IPS-NIHi7 (cell line): ENCODE results near the gene AOPEP.

ENCODE experiments used
- DNase-seq: peaks from one replicate; pipeline ENCODE4 v3.0.0; 2012; ENCODE audit warnings: mixed read lengths; ENCODE audit errors: extremely low spot score

AOPEP gene

GRCh38 chr9:94991961-94992907 is 265.7 kb downstream of the AOPEP start:
- no peak for DNase-seq

- DNase-seq, result no peak
Observed at GRCh38 chr9:94993160-94993820, 266.8 kb downstream of the AOPEP start.

DNA sequence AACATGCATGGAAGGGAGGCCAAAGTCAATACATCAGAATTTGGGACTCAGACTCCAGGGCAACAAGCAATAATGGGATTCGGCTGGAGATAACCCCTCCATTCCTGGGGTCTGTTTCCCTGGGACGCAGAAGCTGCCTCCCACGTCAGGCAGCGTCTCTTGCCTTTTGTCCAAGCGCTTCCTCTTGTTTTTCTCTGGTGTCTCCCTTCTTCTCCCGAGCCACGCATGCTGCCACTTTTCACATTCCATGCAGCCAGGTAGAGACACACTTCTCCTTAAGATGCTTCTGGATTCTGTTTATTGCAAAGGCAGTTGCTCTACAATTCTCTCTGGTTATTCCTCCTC is 267.3 kb downstream of the AOPEP start:
- DNase-seq, result no peak

GRCh38 chr9:94995048-94995693 is 268.7 kb downstream of the AOPEP start:
- DNase-seq, result no peak

DNA sequence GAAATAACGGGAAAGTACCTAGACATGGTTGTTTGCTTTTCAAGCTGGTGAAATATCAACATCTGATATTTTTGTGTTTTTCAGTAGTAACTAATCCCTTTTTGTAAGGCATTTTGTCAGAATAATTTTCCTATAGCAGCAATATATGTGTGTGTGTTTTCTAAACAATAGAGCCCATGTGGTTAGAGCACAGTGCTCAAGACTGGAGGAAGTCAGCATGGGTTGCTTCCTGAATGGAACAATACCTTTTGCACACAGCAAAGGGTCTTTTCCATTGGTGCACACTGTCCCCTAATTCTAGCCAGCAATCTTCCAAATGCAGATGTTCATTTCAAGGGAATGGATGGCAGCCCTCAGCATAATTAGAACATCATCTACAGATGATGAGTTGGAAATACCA is 270.1 kb downstream of the AOPEP start:
- DNase-seq, result no peak

DNA sequence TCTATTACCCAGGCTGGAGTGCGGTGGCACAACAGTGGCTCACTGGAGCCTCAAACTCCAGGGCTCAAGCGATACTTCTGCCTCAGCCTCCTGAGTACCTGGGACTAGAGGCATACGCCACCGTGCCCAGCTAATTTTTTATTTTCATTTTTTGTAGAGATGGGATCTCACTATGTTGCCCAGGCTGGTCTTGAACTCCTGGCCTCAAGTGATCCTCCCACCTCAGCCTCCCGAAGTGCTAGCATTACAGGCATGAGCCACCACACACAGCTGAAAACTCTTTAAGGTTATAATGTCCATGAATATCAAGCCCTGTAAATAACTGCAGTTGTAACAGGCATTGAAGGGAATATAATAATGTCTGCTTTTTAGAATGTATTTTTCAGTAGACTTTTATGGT is 271.2 kb downstream of the AOPEP start:
- DNase-seq, result no peak

- no peak for DNase-seq
Observed at GRCh38 chr9:94999832-95000231, 273.3 kb downstream of the AOPEP start.

DNA sequence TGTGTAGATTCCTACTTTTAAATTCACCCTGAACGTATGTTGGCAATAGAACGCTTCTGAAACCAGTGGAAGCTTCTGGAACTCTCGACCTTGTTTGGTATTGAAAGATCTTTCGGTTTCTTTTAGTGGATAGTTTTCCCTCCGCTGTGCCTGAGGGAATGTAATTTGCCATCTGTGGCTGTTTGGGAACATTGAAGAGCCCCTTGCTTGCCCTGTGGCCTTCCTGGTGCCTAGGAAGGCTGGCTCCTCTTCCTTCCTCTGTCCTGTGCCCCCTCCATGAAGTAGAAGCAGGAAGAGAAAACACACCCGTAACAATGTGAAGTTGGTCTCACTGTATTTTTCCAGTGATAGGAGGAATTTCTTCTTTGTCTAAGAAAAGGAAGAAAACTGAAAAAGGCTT is 274.3 kb downstream of the AOPEP start:
- no peak for DNase-seq

- no peak for DNase-seq
Observed at GRCh38 chr9:95001720-95002119, 275.2 kb downstream of the AOPEP start.

DNA sequence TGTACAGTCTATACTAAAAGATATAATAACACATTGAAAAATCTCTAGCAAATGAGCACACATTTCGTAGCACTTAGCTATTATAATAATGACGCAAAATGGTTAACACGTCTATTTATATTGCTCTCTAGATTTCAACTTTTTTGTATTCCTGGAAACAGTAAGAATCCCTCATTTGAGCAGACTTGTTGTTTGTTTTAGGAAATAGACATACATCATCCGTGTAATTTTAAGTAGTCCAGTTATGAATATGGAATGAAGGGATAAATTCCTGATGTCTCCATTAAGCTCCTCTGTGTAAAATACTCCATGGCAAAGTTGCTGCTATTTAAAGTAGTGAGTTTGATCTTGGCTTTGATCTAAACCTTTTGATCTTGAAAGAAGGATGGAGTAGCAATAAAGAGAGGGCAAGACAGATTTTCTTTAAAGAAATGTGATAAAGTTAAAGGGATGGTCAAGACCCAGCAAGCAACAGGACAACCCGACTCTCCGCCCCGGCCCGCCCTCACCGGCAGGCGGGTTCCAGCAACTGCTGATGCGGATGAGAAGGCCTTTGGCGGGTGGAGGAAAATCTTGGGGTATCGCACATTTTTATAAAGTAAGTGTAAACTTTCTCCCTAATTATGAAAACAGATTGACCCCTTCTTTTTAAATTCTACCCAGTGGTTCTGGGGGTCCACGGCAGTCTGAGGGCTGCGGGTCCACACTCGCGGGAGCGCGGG is 277.4 kb downstream of the AOPEP start:
- DNase-seq, result peak; percentile 65

DNA sequence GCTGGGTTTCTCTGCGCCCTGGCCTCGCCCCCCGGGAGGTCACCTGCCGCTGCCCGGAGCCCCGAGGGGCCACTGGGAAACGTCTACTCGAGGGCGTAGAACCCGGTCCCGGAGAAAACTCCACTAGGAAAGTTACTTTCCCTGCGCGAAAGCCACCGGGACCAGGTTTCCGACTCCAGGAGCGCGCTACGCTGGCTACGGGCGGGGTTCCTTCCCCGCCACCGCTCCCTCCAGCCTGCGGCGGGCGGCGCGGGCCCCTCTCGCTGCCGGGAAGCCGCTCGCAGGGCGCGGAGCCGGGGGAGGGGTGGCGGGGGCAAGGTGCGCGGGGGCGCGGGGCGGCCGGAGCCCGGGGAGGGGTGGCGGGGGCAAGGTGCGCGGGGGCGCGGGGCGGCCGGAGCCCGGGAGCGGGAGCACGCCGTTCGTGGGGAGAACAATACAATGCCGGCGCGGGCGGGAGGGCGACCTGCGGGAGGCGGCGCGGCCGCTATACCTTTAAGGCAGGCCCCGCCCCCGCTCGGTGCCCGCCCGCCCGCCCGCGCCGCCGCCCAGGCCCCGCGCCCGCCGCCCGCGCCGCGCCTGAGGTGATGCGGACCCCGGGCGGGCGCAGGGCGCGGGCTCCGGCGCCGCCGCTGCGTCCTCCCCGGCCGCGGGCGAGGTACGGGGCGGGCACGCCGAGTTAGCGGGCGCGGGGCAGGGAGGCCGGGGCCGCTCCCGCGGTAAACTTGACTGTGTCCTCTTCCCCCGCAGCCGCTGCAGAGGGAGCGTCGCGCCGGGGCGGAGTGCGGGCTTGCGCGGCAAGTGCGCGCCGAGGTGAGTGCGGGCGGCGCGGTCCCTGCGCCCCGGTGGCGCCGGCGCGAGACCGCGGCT is 278.1 kb downstream of the AOPEP start:
- peak; percentile 63 for DNase-seq

DNA sequence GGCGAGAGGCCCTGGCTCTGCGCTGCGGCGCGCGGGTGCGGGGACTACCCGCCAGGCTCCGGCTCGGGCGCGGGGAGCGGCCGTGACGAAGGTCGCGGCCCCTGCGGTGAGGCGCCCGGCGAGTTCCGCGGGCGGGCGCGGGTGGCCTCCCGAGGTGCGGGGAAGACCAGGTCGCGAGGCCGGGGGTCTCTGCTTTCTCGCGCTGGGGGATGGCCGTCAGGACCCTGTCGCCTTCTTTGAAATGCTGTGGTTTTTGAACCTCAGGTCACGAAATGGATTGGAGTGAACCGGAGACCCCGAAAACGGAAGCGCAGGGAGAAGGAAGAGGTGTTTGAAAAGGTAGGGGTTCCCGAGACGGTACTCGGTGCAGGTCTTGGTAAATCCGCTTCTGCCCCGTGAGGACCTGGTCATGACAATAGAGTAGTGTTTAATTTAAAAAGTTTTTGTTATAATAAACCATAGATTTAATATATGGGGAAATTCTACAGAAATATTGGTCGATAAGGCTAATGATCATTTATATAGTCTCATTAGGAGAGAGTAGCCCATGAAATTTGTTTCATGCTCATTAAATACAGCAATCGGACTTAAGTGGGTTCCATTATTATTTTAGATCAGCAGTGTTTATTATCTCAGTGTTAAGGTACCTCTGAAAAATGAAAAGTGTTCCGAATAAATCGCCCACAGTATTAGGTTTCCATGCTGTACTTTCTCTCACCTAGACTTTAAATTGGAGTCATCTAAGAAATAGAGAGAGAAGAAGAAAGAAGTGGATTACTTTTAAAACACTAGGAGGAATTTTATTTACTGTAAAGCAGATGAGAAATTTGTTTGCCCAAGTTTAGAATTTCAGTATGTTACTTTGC is 279.0 kb downstream of the AOPEP start:
- DNase-seq, result no peak

- DNase-seq, result no peak
Observed at GRCh38 chr9:95007226-95007869, 280.8 kb downstream of the AOPEP start.

DNA sequence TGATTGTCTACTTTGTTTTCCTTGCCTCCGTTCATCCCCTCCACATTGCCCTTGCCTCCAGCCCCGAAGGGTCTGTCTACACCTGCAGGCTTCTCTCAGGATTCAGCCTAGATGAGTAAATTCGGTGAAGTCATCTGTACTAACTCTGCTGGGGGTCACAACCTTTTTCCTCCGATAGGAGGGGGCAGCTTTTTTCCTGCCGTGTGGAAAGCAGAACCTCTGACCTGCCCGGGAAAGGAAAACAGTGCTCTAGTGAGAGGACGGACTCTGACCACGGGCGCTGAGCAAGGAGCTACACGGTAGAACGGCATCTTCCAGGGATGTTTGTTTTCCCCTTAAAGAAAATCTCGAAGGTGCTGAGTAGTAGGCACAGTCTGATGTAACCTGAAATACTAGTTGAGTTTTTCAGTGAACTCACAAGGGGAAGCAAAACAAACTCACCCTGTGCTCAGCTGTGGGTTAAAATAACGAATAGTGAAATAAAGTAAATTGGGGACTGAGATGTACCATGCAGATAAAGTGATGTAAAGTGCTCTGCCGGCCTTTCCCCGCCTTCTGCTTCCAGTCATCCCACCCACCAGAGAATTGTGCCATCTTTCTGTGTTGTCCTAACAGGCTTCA is 281.8 kb downstream of the AOPEP start:
- DNase-seq, result no peak

DNA sequence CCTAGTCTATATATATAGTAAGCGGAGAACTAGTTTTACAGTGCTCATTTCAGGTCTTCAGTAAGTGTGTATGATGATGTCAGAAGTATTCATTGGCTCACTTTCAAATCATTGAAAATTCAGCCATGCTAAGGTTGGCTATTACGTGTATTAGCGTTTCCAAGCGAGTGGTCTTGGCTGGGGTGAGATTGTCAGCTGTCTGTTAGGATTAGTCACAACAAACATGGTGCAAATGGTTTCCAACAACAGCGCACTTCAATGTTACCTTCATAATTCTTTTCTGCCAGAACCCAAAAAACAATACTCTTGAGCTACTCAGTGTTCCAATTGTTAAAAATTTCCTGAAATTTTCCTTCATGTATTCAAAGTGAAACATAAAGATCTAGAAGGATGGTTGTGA is 283.0 kb downstream of the AOPEP start:
- no peak for DNase-seq

- no peak for DNase-seq
Observed at GRCh38 chr9:95010431-95010838, 283.9 kb downstream of the AOPEP start.

- no peak for DNase-seq
Observed at GRCh38 chr9:95012035-95012708, 285.7 kb downstream of the AOPEP start.

DNA sequence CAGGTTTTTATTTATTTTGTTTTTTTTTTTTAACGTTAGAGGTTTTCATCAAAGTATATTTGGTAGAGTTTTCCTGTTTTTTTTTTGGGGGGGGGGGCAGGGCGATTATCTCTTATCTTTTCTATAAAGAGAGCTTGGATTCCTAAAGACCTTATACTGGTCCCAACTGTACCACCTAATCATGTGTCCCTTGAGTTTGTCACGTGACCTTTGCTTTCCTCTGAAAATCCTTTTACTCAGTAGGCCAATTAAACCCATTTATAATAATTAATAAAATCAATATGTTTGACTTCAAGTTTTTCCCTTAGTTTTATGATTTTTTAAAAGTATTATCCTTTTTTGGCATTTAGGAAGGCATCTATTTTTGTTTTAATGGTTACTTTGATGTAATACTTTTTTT is 286.4 kb downstream of the AOPEP start:
- DNase-seq, result no peak

- no peak for DNase-seq
Observed at GRCh38 chr9:95014917-95015316, 288.4 kb downstream of the AOPEP start.
